ENCODE data around the gene PSMD13.
"Not testable (repeated sequence)": the region's sequence is repeated elsewhere in the genome, so short reads cannot be mapped to it uniquely, and the experiment has no call there.

PSMD13 gene

GRCh38 chr11:236774-237767 is at the start of gene PSMD13:
PSMD13 (plus strand) TSS chr11:236976; CDS start chr11:237050, 74 bp downstream.
- DNase-seq (ENCODE audit: low read depth in 2 of 2) = peak; percentile 88 to 89

DNA sequence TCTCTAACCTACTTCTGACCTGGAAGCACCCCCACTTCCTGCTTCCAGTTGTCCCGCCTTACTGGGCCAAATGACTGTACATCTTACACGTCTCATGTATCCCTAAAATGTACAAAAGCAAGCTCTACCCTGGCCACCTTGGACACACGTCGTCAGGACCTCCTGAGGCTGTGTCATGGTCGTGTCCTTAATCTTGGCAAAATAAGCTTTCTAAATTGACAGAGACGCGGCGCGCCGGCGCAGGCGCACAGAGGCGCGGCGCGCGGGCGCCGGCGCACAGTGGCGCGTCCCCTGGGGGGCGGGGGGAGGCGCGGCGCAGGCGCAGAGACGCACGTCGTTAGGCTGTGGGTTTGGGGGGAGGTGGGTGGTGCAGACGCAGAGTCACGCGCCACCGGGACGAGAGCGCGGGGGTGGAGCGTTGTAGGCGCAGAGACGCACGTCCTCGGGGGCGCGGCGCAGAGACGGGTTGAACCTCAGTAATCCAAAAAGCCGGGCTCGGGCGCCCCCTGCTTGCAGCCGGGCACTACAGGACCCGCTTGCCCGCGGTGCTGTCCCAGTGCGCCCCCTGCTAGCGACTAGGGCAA is 47.5 kb upstream of the PSMD13 start:
- DNase-seq (ENCODE audit: low read depth in 2 of 2) = not testable (repeated sequence)

GRCh38 chr11:189843-190311 is 46.9 kb upstream of the PSMD13 start:
- peak in 1 of 2 donors; percentile 70 for DNase-seq (ENCODE audit: low read depth in 2 of 2)

- DNase-seq (ENCODE audit: low read depth in 2 of 2) = not testable (repeated sequence)
Measured at GRCh38 chr11:190546-190945, 46.2 kb upstream of the PSMD13 start.

GRCh38 chr11:191490-192478 is 45.0 kb upstream of the PSMD13 start:
- peak in 1 of 2 donors; percentile 45 for DNase-seq (ENCODE audit: low read depth in 2 of 2)

DNA sequence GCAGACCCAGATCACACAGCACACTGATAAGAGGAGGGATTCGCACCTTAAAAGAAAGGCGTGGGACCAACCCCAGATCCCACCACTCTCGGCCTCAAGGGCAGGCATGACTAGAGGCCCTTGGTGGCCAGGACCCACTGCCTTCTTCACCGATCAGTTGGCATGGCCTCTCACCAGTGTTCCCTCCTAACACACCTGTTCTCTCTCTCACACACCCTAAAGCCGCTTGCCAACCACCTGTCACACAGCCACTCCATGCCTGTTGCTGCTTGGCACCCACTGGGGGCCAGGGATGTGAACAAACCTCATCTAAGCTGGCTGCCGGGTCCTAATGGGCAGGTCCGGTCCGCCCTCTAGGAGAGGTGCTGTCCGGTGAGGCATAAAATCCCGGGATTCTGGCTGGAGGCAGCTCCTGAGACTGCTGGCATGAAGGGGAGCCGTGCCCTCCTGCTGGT is 44.1 kb upstream of the PSMD13 start, which contains the start of gene SCGB1C1:
SCGB1C1 (plus strand) TSS at position 405 of the 455 bp plus-strand sequence; CDS start at position 427, 22 bp downstream.
- DNase-seq (ENCODE audit: low read depth in 2 of 2) = not testable (repeated sequence)

- not testable (repeated sequence) for DNase-seq (ENCODE audit: low read depth in 2 of 2)
Measured at GRCh38 chr11:193481-193880, 43.3 kb upstream of the PSMD13 start.

DNA sequence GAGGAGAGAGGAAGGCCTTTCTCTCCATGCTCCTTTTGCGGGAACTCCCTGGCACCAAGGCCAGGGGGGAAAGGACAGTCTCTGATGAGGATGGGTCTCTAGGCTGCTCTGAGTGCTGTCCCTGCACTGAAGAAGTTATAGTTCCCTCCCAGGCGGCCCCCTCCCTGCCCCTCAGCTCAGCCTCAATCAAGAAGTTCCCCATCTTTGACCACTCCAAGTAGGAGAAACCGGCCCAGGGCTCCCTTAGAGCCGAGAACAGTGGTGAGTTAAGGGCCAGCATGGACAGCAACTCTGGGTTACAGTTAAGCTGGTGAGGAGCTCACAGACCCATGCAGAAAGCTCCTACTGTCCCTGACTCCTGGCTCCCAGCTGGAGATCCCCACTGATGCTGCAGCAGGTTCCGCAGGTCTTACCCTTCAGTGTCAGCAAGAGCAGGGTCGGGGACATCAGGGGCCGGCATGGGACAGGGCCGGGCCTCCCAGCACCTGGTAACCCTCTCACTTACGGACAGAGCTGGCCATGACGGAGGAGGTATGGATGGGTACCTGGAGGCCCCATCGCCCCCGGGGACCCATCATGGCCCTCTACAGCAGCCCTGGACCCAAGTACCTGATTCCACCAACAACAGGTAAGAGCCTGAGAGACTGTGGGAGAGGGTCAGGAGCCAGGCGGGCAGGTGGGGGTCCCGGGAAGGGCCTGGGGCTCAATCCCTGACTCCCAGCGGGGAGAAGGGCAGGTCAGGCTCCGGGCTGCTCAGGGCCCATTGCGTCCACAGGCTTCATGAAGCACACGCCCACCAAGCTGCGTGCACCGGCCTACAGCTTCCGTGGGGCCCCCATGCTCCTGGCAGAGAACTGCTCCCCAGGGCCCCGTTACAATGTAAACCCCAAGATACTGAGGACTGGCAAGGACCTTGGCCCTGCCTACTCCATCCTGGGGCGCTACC is 39.7 kb upstream of the PSMD13 start:
- no peak for DNase-seq (ENCODE audit: low read depth in 2 of 2)

DNA sequence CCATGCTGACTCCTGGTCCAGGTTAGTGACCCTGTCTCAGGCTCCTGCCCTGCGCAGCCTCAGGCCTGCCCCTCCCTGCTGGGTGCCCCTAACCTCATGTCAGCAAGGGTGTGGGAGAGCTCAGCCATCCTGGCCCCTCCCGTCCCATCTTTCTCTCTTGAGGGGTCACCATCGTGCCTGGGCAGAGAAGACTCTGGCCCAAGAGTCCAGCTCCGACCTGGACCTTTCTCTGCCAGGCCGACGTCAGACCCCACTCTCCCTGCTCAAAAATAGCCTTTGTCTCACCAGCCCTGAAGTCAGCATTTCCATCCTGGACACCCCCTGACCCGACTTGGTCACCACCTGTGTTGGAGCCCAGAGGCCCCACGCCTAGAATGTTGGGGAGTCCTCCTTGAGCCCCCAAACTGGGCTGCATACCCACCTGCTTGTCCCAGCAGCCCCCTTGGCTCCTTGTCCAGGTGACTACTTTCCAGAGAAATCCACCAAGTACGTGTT is 39.0 kb upstream of the PSMD13 start:
- no peak for DNase-seq (ENCODE audit: low read depth in 2 of 2)

- no peak for DNase-seq (ENCODE audit: low read depth in 2 of 2)
Measured at GRCh38 chr11:198236-198806, 38.5 kb upstream of the PSMD13 start.

GRCh38 chr11:199004-199581 is 37.7 kb upstream of the PSMD13 start:
- no peak for DNase-seq (ENCODE audit: low read depth in 2 of 2)

- DNase-seq (ENCODE audit: low read depth in 2 of 2) = no peak
Measured at GRCh38 chr11:199782-200181, 37.0 kb upstream of the PSMD13 start.

DNA sequence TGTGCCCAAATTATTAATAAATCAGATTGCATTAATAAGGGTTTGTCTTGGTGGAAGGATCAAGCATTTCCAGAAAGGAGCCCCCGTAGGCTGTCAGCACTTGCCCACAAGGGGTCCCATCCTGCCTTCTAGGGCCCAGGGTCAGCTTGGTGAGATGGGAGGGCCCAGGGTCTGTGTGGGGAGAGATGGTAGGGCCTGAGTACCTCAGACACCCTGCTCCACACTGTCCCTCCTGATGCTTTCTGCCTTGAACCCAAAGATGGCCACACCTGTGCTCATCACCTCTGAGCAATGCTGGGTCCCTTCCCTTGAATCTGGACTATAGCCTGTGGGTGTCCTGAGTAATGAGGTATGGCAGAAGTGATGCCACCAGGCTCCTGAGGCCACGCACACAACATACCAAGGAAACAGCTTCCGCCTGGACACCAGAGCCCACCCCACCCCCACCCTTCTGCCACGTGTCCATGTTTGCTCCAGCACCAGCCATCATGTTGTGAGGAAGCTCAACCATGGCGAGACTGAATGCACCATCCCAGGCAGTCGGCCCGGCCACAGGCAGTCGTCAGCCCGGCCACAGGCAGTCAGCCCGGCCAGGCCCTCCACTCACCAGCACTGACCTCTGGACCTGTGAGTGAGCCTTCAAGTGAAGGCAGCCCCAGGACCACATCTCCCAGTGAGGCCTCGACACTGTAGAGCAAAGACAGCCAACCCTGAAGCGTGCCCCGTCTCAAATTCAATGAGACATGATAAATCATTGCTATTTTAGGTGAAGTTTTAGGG is 36.4 kb upstream of the PSMD13 start:
- no peak for DNase-seq (ENCODE audit: low read depth in 2 of 2)

- DNase-seq (ENCODE audit: low read depth in 2 of 2) = no peak
Measured at GRCh38 chr11:201966-202365, 34.8 kb upstream of the PSMD13 start.

- DNase-seq (ENCODE audit: low read depth in 2 of 2) = no peak
Measured at GRCh38 chr11:202490-202889, 34.3 kb upstream of the PSMD13 start.

- DNase-seq (ENCODE audit: low read depth in 2 of 2) = no peak
Measured at GRCh38 chr11:203056-203944, 33.5 kb upstream of the PSMD13 start.

GRCh38 chr11:203945-204586 is 32.7 kb upstream of the PSMD13 start:
- no peak for DNase-seq (ENCODE audit: low read depth in 2 of 2)

Data from stimulated activated CD8-positive, alpha-beta memory T cell treated with anti-CD3 and anti-CD28 coated beads, Interleukin-15, amount 100 ng/mL, for 48 hours (primary cell).